Mesodermal cell (in vitro differentiated cells): ENCODE data around the gene SPHK2.

Experiments
- H3K27ac ChIP-seq: 2 replicates; pipeline ENCODE4 v1.7.0; 2013; ENCODE audit warnings: mild to moderate bottlenecking, low read depth, low read length, moderate library complexity; ENCODE audit not compliant: severe bottlenecking
- H3K36me3 ChIP-seq: 2 replicates; pipeline ENCODE4 v1.7.1; 2013; ENCODE audit warnings: mild to moderate bottlenecking, low read length, moderate library complexity; ENCODE audit not compliant: control insufficient read depth, insufficient read depth
- H3K4me1 ChIP-seq: one replicate; pipeline ENCODE4 v1.7.1; 2013; ENCODE audit warnings: mild to moderate bottlenecking, low read length; ENCODE audit not compliant: insufficient read depth, control insufficient read depth, poor library complexity, severe bottlenecking
- H3K4me3 ChIP-seq: 2 replicates; pipeline ENCODE4 v1.7.0; 2013; ENCODE audit warnings: low read length, control low read depth, mild to moderate bottlenecking; ENCODE audit not compliant: insufficient read depth, poor library complexity, severe bottlenecking; ENCODE audit errors: extremely low read depth
- H3K9me3 ChIP-seq: 2 replicates; pipeline ENCODE4 v1.7.1; 2013; ENCODE audit warnings: mild to moderate bottlenecking, low read length, moderate library complexity; ENCODE audit not compliant: control insufficient read depth
- WGBS, 2 experiments: methylation state at CpG; one replicate each; pipeline ENCODE4 v1.1.5; 2013; ENCODE audit warnings: missing lambda C conversion rate in 2 of 2; ENCODE audit not compliant: insufficient coverage in 2 of 2; 5-methylcytosine and 5-hydroxymethylcytosine counted together

The SPHK2 gene

DNA sequence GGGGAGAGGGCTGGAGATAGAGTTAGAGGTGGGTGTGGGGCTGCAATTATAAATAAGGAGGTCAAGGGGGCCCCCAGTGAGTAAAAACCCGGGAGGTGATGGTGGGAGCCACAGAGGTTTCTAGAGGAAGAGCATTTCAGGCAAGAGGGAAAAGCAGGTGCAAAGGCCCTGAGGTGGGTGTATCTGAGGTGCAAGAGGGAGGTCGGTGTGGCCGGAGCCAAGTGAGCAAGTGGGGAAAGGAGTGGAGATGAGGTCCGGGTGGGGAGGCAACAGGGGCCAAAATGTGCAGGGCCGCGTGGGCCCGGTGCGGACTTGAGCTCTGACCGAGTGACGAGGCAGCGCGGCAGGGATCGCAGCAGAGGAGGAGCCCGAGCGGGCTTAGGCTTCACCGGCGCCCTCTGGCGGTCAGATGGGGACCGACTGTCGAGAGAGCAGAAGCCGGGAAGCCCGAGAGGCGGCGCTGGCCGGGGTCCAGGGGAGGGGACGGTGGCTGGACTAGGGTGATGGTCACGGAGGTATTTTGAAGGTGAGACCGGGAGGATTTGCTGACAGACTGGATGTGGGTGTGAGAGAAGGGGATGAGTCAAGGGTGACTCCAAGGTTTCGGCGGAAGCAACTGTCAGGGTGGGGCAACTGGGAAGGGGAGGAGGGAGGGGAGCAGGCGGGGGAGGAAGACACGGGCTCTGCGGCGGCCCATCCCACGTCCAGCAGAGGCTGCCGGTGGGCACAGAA is 30.5 kb upstream of the SPHK2 start:
- no peaks in the 10 kb centered on the region for H3K4me1 ChIP-seq
- 6 to 7% methylated on average over 30 to 35 of the region's 36 CpGs for WGBS, 2 experiments
- no peaks in the 10 kb centered on the region for H3K36me3 ChIP-seq
- no peak overlapping the region for H3K4me3 ChIP-seq
- no peaks in the 10 kb centered on the region for H3K9me3 ChIP-seq
- H3K27ac ChIP-seq: no peak overlapping the region

DNA sequence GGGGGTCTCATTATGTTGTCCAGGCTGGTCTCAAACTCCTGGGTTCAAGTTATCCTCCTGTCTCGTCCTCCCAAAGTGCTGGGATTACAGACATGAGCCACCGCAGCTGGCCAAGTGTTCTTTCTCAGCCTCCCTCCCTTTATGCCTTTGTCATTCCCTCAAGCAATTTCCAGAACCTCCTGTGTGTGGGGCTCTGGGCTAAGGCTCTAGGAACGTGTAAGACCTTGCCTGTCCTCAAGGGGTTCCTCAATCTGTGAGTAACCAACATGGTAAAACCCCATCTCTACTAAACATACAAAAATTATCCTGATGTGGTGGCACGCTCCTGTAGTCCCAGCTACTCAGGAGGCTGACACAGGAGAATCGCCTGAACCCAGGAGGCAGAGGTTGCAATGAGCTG is 28.3 kb upstream of the SPHK2 start:
- no peak overlapping the region for H3K4me3 ChIP-seq
- no peaks in the 10 kb centered on the region for H3K4me1 ChIP-seq
- 84% methylated on average over 4 to 5 of the region's 5 CpGs for whole genome bisulfite sequencing, 2 experiments
- H3K36me3 ChIP-seq: no peaks in the 10 kb centered on the region
- H3K9me3 ChIP-seq: no peaks in the 10 kb centered on the region
- H3K27ac ChIP-seq: no peak overlapping the region

DNA sequence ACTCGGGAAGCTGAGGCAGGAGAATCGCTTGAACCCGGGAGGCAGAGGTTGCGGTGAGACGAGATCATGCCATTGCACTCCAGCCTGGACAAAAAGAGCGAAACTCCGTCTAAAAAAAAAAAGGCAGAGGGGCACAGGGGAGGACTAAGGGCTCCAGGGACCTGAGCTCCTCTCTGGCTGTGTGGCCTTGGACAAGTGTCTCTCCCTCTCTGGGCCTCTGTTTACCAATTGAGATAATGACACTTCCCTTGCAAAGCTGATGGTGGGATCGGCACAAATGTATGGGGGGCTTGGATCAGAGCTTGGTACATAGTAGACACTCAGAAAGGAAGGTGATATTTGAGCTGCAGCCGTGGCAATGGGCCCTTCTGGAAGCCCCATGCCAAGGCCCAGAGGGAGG is 24.1 kb upstream of the SPHK2 start:
- 89 to 91% methylated on average over 7 to 9 of the region's 9 CpGs for WGBS, 2 experiments

DNA sequence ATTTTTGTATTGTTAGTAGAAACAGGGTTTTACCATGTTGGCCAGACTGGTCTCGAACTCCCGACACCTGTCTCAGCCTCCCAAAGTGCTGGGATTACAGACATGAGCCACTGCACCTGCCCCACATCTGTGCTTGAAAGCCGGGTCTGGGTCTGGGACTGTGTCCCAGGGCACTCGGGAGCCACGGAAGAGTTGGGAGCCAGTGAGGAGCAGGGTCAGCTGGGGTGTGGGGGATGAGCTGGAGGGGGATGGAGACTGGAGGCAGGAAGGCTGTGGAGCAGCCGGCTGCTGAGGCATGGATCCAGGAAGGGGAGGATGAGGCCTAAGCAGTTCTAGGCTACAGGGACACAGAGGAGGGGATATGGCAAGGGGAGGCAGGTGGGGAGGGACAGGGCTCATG is 23.5 kb upstream of the SPHK2 start:
- 85 to 90% methylated on average over 5 to 6 of the region's 6 CpGs for WGBS, 2 experiments
- Histone ChIP-seq H3K4me3 (no peak overlapping the region), H3K4me1 (no peaks in the 10 kb centered on the region), H3K9me3 (no peaks in the 10 kb centered on the region), H3K36me3 (no peaks in the 10 kb centered on the region), H3K27ac (no peak overlapping the region)

More for the DNA sequence above, 24.1 kb upstream of the SPHK2 start:
- Histone ChIP-seq H3K9me3 (no peaks in the 10 kb centered on the region), H3K4me1 (no peaks in the 10 kb centered on the region), H3K36me3 (no peaks in the 10 kb centered on the region), H3K4me3 (no peak overlapping the region), H3K27ac (no peak overlapping the region)

DNA sequence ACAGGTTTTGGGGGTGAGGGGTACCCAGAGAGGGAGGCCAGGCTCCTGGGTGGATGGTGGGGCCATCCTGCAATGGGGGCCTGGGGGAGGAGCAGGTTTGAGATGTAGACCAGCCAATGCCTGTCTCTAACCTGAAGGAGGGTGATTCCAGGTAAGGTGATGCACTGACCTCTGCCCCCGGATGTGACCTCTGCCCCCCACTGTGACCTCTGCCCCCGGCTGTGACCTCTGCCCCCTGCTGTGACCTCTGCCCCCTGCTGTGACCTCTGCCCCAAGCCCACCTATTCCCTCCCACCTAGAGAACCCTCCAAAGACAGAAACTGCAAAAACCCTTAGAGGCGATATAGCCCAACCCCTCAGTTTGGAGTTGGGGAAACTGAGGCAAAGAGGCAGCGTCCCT is 23.1 kb upstream of the SPHK2 start:
- Histone ChIP-seq H3K27ac (no peak overlapping the region), H3K36me3 (no peaks in the 10 kb centered on the region), H3K4me1 (no peaks in the 10 kb centered on the region), H3K9me3 (no peaks in the 10 kb centered on the region), H3K4me3 (no peak overlapping the region)
- 89 to 94% methylated on average over 2 of the region's 4 CpGs for WGBS, 2 experiments

DNA sequence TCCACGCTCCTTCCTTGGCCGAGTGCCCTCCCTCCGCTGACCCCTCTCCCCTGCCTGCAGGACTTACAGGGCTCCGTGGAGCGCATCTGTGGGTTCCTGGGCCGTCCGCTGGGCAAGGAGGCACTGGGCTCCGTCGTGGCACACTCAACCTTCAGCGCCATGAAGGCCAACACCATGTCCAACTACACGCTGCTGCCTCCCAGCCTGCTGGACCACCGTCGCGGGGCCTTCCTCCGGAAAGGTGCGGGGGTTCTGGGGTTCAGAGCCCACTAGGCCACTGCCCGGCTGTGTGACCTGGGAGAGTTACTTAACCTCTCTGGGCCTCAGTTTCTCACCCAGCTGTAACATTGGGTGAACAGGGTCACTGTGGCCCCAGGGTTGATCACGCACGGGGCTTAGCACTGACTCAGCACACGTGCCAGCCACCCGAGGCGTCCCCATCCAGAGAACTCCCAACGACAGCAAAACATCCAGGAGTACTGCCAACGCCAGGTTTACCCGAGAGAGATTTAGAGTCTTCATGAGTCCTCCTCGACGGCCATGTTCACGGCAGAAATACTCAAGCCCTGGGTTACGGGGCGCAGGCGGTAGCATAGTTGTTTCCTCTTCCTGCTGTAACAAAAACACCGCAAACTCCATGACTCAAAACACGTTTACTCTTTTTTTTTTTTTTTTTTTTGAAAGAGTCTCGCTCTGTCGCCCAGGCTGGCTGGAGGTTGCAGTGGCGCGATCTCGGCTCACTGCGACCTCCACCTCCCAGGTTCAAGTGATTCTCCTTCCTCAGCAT is 22.4 kb upstream of the SPHK2 start:
- Histone ChIP-seq H3K9me3 (no peaks in the 10 kb centered on the region), H3K4me3 (no peak overlapping the region), H3K36me3 (no peaks in the 10 kb centered on the region), H3K4me1 (no peaks in the 10 kb centered on the region), H3K27ac (no peak overlapping the region)
- 90 to 93% methylated on average over 28 to 38 of the region's 39 CpGs for WGBS, 2 experiments

DNA sequence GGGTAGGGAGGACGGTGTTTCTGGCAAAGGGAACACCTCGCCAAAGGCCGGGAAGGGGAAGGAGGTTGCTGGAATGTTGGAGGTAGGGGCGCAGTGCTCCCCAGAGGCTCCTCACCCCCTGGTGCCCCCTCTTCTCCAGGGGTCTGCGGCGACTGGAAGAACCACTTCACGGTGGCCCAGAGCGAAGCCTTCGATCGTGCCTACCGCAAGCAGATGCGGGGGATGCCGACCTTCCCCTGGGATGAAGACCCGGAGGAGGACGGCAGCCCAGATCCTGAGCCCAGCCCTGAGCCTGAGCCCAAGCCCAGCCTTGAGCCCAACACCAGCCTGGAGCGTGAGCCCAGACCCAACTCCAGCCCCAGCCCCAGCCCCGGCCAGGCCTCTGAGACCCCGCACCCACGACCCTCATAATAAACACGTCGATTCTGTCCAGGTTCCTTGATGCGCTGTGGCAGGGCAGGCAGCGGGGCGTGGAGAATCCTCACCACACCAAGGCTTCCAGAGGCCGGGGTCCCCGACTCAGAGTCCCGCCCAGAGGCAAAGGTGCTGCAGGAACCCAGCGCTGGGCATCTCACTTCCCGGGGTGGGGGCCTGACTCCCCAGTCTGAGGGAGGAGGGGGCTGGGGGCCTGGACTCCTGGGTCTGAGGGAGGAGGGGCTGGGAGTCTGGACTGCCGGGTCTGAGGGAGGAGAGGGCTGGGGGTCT is 20.2 kb upstream of the SPHK2 start:
- 87 to 90% methylated on average over 22 to 25 of the region's 30 CpGs for WGBS, 2 experiments
- H3K9me3 ChIP-seq: no peaks in the 10 kb centered on the region
- H3K27ac ChIP-seq: no peak overlapping the region
- H3K4me3 ChIP-seq: no peak overlapping the region
- no peaks in the 10 kb centered on the region for H3K36me3 ChIP-seq
- H3K4me1 ChIP-seq: no peaks in the 10 kb centered on the region

DNA sequence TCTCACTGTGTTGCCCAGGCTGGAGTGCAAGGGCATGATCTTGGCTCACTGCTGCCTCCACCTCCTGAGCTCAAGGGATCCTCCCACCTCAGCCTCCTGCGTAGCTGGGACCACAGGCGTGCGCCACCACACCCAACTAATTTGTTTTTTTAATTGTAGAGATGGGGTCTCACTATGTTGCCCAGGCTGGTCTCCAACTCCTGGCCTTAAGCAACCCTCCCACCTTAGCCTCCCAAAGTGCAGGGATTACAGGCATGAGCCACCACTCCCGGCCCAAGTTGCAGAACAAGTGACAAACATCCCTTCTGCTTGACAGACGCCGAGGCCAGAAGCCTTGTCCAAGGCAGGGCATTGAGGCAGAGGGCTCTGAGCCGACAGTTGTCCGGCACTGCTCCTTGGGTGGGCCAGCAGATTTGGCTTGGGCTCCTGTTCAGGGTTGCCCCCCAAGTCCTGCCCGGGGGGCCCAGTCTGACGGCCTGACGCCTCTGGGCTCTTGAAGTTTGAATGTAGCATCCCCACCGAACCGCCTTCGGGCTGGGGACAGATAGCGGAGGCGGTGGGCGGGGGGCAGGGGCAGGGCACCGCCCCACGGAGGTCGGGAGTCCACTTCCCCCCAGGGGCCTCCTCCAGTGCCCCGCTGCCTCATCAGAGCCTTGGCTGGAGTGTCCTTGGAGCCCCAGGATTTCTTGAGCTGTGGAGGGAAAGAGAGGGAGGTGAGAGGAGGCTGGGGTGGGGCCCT is 18.5 kb upstream of the SPHK2 start:
- no peak overlapping the region for H3K4me3 ChIP-seq
- no peak overlapping the region for H3K27ac ChIP-seq
- H3K9me3 ChIP-seq: no peaks in the 10 kb centered on the region
- no peaks in the 10 kb centered on the region for H3K36me3 ChIP-seq
- no peaks in the 10 kb centered on the region for H3K4me1 ChIP-seq
- WGBS, 2 experiments: 86 to 87% methylated on average over 16 to 17 of the region's 21 CpGs

DNA sequence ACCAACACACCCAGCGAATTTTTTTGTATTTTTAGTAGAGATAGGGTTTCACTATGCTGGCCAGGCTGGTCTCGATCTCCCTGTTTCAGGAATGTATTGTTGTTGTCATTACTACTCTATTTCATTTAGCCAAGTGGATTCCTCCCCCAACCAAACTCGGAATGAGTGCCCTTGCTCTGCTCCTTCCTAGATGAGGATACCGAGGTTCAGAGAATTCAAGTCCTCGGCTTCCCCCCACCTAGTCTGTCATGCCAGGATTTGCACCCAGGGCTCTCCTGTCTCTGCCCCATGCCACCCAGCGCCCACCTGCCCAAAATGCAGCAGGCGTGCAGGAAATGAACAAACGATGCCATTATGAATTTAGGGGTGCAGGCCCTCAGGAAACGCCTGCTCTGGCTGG is 16.3 kb upstream of the SPHK2 start:
- no peak overlapping the region for H3K4me3 ChIP-seq
- H3K9me3 ChIP-seq: no peaks in the 10 kb centered on the region
- 90 to 92% methylated on average over 6 to 7 of the region's 9 CpGs for WGBS, 2 experiments
- H3K27ac ChIP-seq: no peak overlapping the region
- no peaks in the 10 kb centered on the region for H3K4me1 ChIP-seq
- H3K36me3 ChIP-seq: no peaks in the 10 kb centered on the region

DNA sequence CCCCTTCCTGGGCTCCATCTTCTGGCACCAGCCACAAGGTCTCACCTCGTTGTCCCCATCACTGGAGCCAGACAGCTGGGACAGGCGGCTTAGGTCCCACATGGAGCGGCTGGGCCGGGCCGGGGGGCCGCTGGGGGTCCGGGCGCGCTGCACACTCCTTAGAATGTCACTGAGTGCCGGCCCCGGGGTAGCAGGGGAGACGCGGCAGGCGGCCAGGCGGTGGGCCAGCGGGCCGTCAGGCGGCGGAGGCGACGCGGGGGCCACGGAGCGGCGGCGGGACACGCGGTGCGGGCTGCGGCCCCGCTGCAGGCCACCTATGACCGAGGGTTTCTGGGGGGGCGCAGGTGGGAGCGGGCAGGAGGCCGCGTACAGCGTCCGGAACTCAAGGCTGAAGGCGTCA is 15.9 kb upstream of the SPHK2 start:
- Histone ChIP-seq H3K36me3 (no peaks in the 10 kb centered on the region), H3K27ac (no peak overlapping the region), H3K9me3 (no peaks in the 10 kb centered on the region), H3K4me1 (no peaks in the 10 kb centered on the region), H3K4me3 (no peak overlapping the region)
- WGBS, 2 experiments: 96% methylated on average over 26 to 39 of the region's 39 CpGs
